GM19328 (cell line): ENCODE data around the gene NFE2.

Source experiments
- ATAC-seq: cut with Tn5 transposase; IDR thresholded peaks from one replicate; pipeline ENCODE4 v1.9.1; 2021; ENCODE audit warnings: mild to moderate bottlenecking, moderate library complexity; ENCODE audit not compliant: unreplicated experiment

Gene NFE2

GRCh38 chr12:54253240-54253639, 47.6 kb downstream of the NFE2 start:
- no peak for ATAC-seq

GRCh38 chr12:54251667-54252284, 49.0 kb downstream of the NFE2 start:
- ATAC-seq = no peak

- no peak for ATAC-seq
Measured at GRCh38 chr12:54249489-54249888, 51.3 kb downstream of the NFE2 start.

GRCh38 chr12:54246011-54246641, 54.7 kb downstream of the NFE2 start:
- no peak for ATAC-seq
